Esophagus squamous epithelium (tissue), 4 donors: Measurements from ENCODE around the gene CDH13.

Experiments used
- CTCF ChIP-seq, 6 experiments: fragments of 450-650 bp in 4 of 6; fragments of 200-600 bp in 2 of 6; sonication (generic) in 2 of 6; IDR thresholded peaks; one replicate each; pipeline ENCODE4 v1.5.1; 2016 to 2019; ENCODE audit warnings: antibody characterized with exemption in 6 of 6, mild to moderate bottlenecking in 4 of 6, moderate library complexity in 4 of 6
- POLR2A ChIP-seq, 4 donors: fragments of 450-650 bp; IDR thresholded peaks; one replicate each; pipeline ENCODE4 v1.6.1; 2017; ENCODE audit warnings: antibody characterized with exemption in 4 of 4, mild to moderate bottlenecking in 4 of 4, moderate library complexity in 3 of 4

GRCh38 chr16:83220066-83220465, 593.3 kb downstream of the CDH13 start:
- TF ChIP-seq POLR2A (IDR thresholded peaks at IDR 0.05) = no peak
- no peak for TF ChIP-seq CTCF (IDR thresholded peaks at IDR 0.05)
